B cell (primary cell): ENCODE data around the gene STX4. TPM values are rescaled to one million over a fixed set of nuclear protein-coding genes. Genes with fewer than 3 reads are reported as not detected.

Experiments
- ATAC-seq: fragments of 200-7000 bp; cut with Tn5 transposase; one replicate; pipeline ENCODE4 v1.10.0; 2021; ENCODE audit warnings: low read depth, mild to moderate bottlenecking, moderate number of reproducible peaks, moderate library complexity
- CTCF ChIA-PET: fragments of 350-600 bp; sonication (Branson Sonifier 250); formaldehyde crosslinking; loops from one replicate; lab custom pipeline; 2021; ENCODE audit warnings: antibody characterized with exemption, inconsistent platforms; lab: Charles Lee
- POLR2A ChIA-PET: fragments of 350-600 bp; sonication (Branson Sonifier 250); formaldehyde crosslinking; loops from one replicate; lab custom pipeline; 2021; ENCODE audit warnings: antibody characterized with exemption; lab: Charles Lee
- DNase-seq: peaks from one replicate; pipeline ENCODE4 v3.0.0; 2013
- H2AFZ ChIP-seq: 2 replicates; pipeline ENCODE4 v1.6.1; 2012; ENCODE audit warnings: mild to moderate bottlenecking, low read depth, low read length; ENCODE audit not compliant: insufficient read depth, poor library complexity, severe bottlenecking
- H3K27ac ChIP-seq, 2 donors: 1 replicate in 1 of 2; 2 replicates in 1 of 2; pipeline ENCODE4 v1.5.1; 2012 to 2013; ENCODE audit warnings: low read length in 2 of 2, mild to moderate bottlenecking in 2 of 2, moderate library complexity in 1 of 2
- H3K27me3 ChIP-seq, 4 experiments: fragments of 200-600 bp in 1 of 4; sonication (generic) in 1 of 4; replicated peaks in 1 of 4; 1 replicate in 2 of 4; 2 replicates in 2 of 4; pipeline versions ENCODE4 v1.6.1 to v1.7.0; 2013 to 2016; ENCODE audit warnings: low read length in 3 of 4, mild to moderate bottlenecking in 2 of 4, mixed read lengths in 1 of 4, moderate library complexity in 1 of 4; ENCODE audit not compliant: insufficient read depth in 4 of 4, control insufficient read depth in 3 of 4; ENCODE audit errors: control extremely low read depth in 1 of 4
- H3K36me3 ChIP-seq, 2 experiments: replicated peaks in 1 of 2; 1 replicate in 1 of 2; 2 replicates in 1 of 2; pipeline versions ENCODE4 v1.6.1 to v1.7.1; 2013; ENCODE audit warnings: low read length in 1 of 2; ENCODE audit not compliant: insufficient read depth in 2 of 2, control insufficient read depth in 1 of 2; ENCODE audit errors: control extremely low read depth in 1 of 2, extremely low read depth in 1 of 2
- H3K4me1 ChIP-seq, 2 donors: fragments of 200-600 bp in 1 of 2; sonication (generic) in 1 of 2; 1 replicate in 1 of 2; 2 replicates in 1 of 2; pipeline versions ENCODE4 v1.5.1 to v1.6.1; 2013 to 2017; ENCODE audit warnings: low read length in 2 of 2; ENCODE audit not compliant: control insufficient read depth in 2 of 2, insufficient read depth in 2 of 2
- H3K4me2 ChIP-seq: replicated peaks from 2 replicates; pipeline ENCODE3; 2012; ENCODE audit warnings: mild to moderate bottlenecking, low read depth, low read length; ENCODE audit not compliant: poor library complexity, severe bottlenecking
- H3K4me3 ChIP-seq, 5 experiments: fragments of 200-600 bp in 1 of 5; sonication (generic) in 1 of 5; 1 replicate in 3 of 5; 2 replicates in 2 of 5; pipeline versions ENCODE4 v1.5.1 to v1.7.0; 2011 to 2016; ENCODE audit warnings: low read length in 4 of 5, mild to moderate bottlenecking in 4 of 5, low read depth in 2 of 5, control low read depth in 1 of 5, moderate library complexity in 1 of 5; ENCODE audit not compliant: insufficient read depth in 1 of 5; ENCODE audit errors: control extremely low read depth in 1 of 5, extremely low read depth in 1 of 5
- H3K79me2 ChIP-seq: fragments of 200-600 bp; sonication (generic); one replicate; pipeline ENCODE4 v1.6.0; 2016; ENCODE audit warnings: low read length; ENCODE audit not compliant: control insufficient read depth, insufficient read depth
- H3K9ac ChIP-seq: fragments of 200-600 bp; sonication (generic); 2 replicates; pipeline ENCODE4 v1.6.1; 2017; ENCODE audit warnings: mild to moderate bottlenecking, low read length, moderate library complexity
- H3K9me3 ChIP-seq, 3 donors: one replicate each; pipeline versions ENCODE4 v1.6.1 to v1.7.1; 2013; ENCODE audit warnings: low read length in 2 of 3; ENCODE audit not compliant: control insufficient read depth in 2 of 3, insufficient read depth in 1 of 3; ENCODE audit errors: control extremely low read depth in 1 of 3
- H4K20me1 ChIP-seq: 2 replicates; pipeline ENCODE4 v1.6.0; 2012; ENCODE audit warnings: mild to moderate bottlenecking, low read length; ENCODE audit not compliant: insufficient read depth, control insufficient read depth, poor library complexity, severe bottlenecking
- H3K27ac Mint-ChIP-seq: one replicate; pipeline ENCODE4 v1.8.0; 2021; ENCODE audit warnings: mixed read lengths
- H3K27me3 Mint-ChIP-seq: one replicate; pipeline ENCODE4 v1.8.0; 2021; ENCODE audit warnings: mixed read lengths
- H3K4me1 Mint-ChIP-seq: one replicate; pipeline ENCODE4 v1.8.0; 2021; ENCODE audit warnings: mixed read lengths
- H3K4me3 Mint-ChIP-seq: one replicate; pipeline ENCODE4 v1.8.0; 2021; ENCODE audit warnings: mixed read lengths
- H3K9me3 Mint-ChIP-seq: one replicate; pipeline ENCODE4 v1.8.0; 2022; ENCODE audit warnings: mixed read lengths; ENCODE audit not compliant: insufficient read depth
- CTCF ChIP-seq: fragments of 200-600 bp; IDR thresholded peaks from one replicate; pipeline ENCODE4 v1.8.0; 2022; ENCODE audit warnings: antibody characterized with exemption, mild to moderate bottlenecking
- EZH2 ChIP-seq: IDR thresholded peaks from 2 replicates; pipeline ENCODE4 v1.6.1; 2012; ENCODE audit warnings: borderline replicate concordance, low read depth, mild to moderate bottlenecking, moderate library complexity, low read length; ENCODE audit not compliant: insufficient read depth, poor library complexity, severe bottlenecking
- WGBS: methylation state at CpG from one replicate; pipeline ENCODE4 v1.1.5; 2013; ENCODE audit warnings: missing lambda C conversion rate; ENCODE audit not compliant: insufficient coverage; 5-methylcytosine and 5-hydroxymethylcytosine counted together
- intact Hi-C: fragments of 100-400 bp; cut with micrococcal nuclease; formaldehyde crosslinking; loops from one replicate; pipeline ENCODE4 v1.10.0; 2022
- polyA plus RNA-seq: library from polyadenylated mRNA; depleted of rRNA; stranded (reverse); fragments of >200 nt; gene quantifications from 2 replicates; pipeline ENCODE4 v1.2.3, GENCODE V29; 2012
- total RNA-seq, 2 donors: library from RNA; stranded (reverse); fragments of 120-200 nt in 1 of 2; gene quantifications; 1 replicate in 1 of 2; 2 replicates in 1 of 2; pipeline versions ENCODE4 v1.2.3 to v1.2.4, GENCODE V29; 2013 to 2022

STX4 gene
- total and polyA plus RNA-seq, 2 donors (not counting 1 experiment from before 2014, with no cell fraction given): 120 to 133 TPM

DNA sequence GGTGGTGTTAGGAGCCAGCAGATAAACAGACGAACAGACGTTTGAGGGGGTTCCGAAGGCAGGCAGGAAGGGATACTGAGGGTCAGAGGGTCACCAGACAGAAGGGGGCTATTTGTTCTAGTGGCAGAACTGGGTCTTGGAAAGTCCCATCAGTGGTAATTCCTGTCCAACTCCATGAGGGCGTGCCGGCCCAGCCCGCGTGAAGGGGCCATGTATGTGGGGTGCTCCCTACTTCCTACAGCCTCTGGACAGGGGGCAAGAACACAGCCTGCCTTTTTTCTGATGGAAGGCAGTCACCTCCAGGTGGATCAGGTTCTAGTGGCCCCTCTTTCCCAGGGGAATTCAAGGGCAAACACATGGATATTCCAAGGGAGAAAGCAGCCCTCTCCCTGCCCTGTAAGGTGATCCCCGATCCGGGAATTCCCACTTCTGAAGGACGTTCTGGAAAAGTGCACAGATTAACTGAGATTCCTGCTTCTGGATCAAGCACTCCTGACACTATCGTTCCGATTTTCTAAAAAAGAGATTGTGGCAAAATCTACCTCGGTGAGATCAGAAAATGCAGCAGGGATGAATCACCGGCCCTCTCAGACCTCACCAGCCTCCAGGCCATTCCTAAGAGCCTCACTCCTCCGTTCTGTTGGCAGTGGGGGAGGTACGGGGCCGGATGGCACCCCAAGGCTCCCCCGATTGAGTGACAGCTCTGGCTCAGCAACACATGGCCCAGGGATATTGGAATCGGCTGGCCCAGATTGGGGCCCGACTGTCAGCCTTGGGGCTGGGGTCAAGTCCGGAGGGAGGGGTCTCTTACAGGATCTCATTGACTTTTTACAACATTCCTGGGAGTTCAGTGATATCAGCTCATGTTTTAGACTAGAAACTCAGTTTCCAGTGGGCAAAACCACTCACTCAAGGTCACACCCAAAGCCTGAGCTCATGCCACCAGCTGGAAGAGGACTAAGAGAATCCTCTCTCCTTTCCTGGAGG is 35.3 kb upstream of the STX4 start:
- intact Hi-C loops: loop anchor here (1.0 kb wide), 5 partner anchors 36 to 144 kb away; partner anchors contain the start of genes SETD1A and VKORC1
- H3K79me2 ChIP-seq: no peaks in the 10 kb centered on the region
- POLR2A ChIA-PET: interaction anchor here (0.5 to 1.6 kb wide), 6 partner anchors 122 to 1232 kb away, joined by 3 to 6 read pairs (median 4); partner anchors contain the start of gene FUS
- ATAC-seq (no peak), DNase-seq (no peak)
- WGBS: 82% methylated on average over 17 of the region's 21 CpGs
- peaks cover 9% of the 10 kb centered on the region for H3K4me1 Mint-ChIP-seq
- peak overlapping the region; percentile 96 for H2AFZ ChIP-seq
- H3K27me3 Mint-ChIP-seq: no peaks in the 10 kb centered on the region
- peak overlapping the region; percentile 32 for H3K27ac Mint-ChIP-seq
- peak overlapping the region; percentile 91 for H3K4me3 Mint-ChIP-seq
- TF ChIP-seq EZH2: no peak
- peaks cover 9 to 13% of the 10 kb centered on the region in 2 donors for H3K4me1 ChIP-seq
- peaks cover 0 to 7% (median 0%) of the 10 kb centered on the region in 4 experiments for H3K27me3 ChIP-seq
- peak overlapping the region; percentile 88 for H3K4me2 ChIP-seq
- no peaks in the 10 kb centered on the region for H4K20me1 ChIP-seq
- no peak overlapping the region for H3K27ac ChIP-seq
- H3K9ac ChIP-seq: peak overlapping the region; percentile 72
- no peaks in the 10 kb centered on the region for H3K36me3 ChIP-seq
- CTCF ChIA-PET: interaction anchor here (0.6 to 1.8 kb wide), 8 partner anchors 12 to 463 kb away, joined by 3 to 6 read pairs (median 3); partner anchors contain the start of genes HSD3B7 and ZNF668
- peak overlapping the region in 4 of 5 experiments; percentile 54 to 72 (median 66) for H3K4me3 ChIP-seq
- no peaks in the 10 kb centered on the region for H3K9me3 Mint-ChIP-seq
- peaks cover 0 to 5% (median 0%) of the 10 kb centered on the region in 3 donors for H3K9me3 ChIP-seq

DNA sequence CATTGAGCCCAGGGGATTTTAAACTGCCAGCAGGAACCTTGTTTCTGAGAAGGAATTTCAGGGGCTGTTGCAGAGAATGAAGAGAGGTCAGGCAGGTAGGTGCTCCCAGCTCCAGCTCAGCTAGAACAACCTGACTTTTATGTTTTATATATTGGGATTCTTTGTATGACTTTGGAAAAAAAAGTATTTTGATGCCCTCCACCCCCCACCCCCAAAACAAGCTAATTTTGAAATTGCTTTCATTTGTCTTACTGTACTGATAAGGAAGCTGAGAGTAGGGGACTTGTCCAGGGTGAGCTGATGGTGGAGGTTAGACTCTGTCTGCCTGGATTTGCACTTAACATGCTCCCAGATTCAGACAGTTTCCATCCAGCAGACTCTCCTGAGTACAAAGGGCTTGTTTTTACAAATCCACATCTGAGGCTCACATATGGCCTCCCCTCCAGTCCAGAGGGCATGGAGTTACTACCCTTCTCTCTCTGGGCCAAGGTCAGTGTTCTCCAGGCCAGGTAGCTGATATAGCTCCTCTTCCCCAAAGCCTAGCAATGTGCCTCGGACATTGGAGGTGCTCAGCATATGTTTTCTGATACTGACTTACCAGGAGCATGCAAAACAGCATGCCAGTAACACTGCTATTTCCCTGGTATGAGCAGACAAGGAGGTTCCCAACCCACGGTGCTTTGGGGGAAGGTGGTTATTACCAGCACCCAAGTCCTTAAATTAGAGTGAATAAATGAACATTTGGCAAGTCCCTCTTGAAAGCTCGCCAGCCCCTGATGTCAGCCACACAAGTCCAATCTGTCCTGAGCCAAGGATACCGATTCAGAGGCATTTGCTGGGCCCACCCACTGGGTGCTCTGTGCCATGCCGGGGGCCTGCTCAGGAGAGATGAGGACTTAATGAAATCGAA is 34.3 kb upstream of the STX4 start:
- no peak overlapping the region for H3K27ac ChIP-seq
- no peak overlapping the region for H3K4me2 ChIP-seq
- H4K20me1 ChIP-seq: no peaks in the 10 kb centered on the region
- TF ChIP-seq EZH2 (no peak), CTCF (no peak)
- Mint-ChIP-seq H3K4me1 (peaks cover 9% of the 10 kb centered on the region), H3K27ac (no peak overlapping the region), H3K27me3 (no peaks in the 10 kb centered on the region), H3K4me3 (no peak overlapping the region), H3K9me3 (no peaks in the 10 kb centered on the region)
- 89% methylated on average over 4 of the region's 6 CpGs for WGBS
- ATAC-seq (no peak), DNase-seq (no peak)
- no peak overlapping the region for H2AFZ ChIP-seq
- intact Hi-C loops: no loop called here
- ChIA-PET POLR2A (interaction anchor here (0.6 to 1.4 kb wide), 2 partner anchors 181 to 1233 kb away, joined by 3 to 4 read pairs; partner anchors contain the start of gene FUS), CTCF (interaction anchor here (0.6 to 1.1 kb wide), 6 partner anchors 14 to 462 kb away, joined by 3 to 5 read pairs (median 3); partner anchors contain the start of gene HSD3B7)
- peaks cover 9 to 13% of the 10 kb centered on the region in 2 donors for H3K4me1 ChIP-seq
- no peaks in the 10 kb centered on the region for H3K79me2 ChIP-seq
- H3K27me3 ChIP-seq: peaks cover 0 to 7% (median 0%) of the 10 kb centered on the region in 4 experiments
- peaks cover 0 to 5% (median 0%) of the 10 kb centered on the region in 3 donors for H3K9me3 ChIP-seq
- no peak overlapping the region for H3K4me3 ChIP-seq
- no peaks in the 10 kb centered on the region for H3K36me3 ChIP-seq
- no peak overlapping the region for H3K9ac ChIP-seq
